GM23248 (cell line): ENCODE measurements around the gene RPAP2.

ENCODE experiments used
- EZH2 ChIP-seq: fragments of 200-600 bp; sonication (generic); IDR thresholded peaks from 2 replicates; pipeline ENCODE4 v1.6.1; 2018; ENCODE audit warnings: antibody characterized with exemption, mild to moderate bottlenecking; ENCODE audit not compliant: insufficient read depth, poor library complexity, severe bottlenecking
- EZH2phosphoT487 ChIP-seq: fragments of 200-600 bp; sonication (generic); IDR thresholded peaks from 2 replicates; pipeline ENCODE4 v1.6.1; 2018; ENCODE audit warnings: antibody characterized with exemption, moderate library complexity, mild to moderate bottlenecking, low read depth; ENCODE audit not compliant: insufficient read depth

GRCh38 chr1:92310185-92310597, 11.3 kb downstream of the RPAP2 start:
- TF ChIP-seq EZH2phosphoT487 (no peak), EZH2 (no peak)
